HG03097 (cell line): ENCODE data around the gene FAM120B.

Experiments used
- ATAC-seq: cut with Tn5 transposase; IDR thresholded peaks from one replicate; pipeline ENCODE4 v1.9.1; 2021; ENCODE audit not compliant: unreplicated experiment, low FRiP score

Gene FAM120B

DNA sequence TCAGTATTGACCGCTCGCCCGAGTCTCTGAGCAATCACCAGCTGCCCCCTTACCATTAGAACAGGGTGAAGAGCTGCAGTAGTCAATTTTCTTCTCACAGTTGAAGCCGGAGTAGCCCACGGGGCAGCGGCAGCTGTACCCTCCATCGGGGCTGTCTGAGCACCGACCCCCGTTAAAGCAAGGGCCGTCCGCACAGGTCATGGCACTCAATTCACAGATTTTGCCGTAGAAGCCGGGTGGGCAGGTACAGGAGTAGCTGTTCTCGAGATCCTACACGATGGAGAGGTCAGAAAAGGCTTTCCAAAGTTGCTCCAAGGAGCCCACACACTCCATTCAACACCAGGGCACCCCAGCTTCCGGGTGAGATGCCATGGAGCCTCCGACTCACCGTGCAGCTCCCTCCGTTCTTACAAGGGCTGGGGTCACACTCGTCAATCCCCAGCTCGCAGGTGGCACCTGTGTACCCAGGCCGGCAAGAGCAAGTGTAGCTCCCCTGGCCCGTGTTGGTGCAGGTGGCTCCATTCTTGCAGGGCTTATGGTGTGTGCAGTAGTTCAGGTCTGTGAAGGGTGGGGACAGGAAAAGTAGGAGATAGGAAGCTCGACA is 21.6 kb upstream of the FAM120B start:
- ATAC-seq, result no peak

GRCh38 chr6:170285482-170285881 is 21.1 kb upstream of the FAM120B start:
- ATAC-seq, result no peak

DNA sequence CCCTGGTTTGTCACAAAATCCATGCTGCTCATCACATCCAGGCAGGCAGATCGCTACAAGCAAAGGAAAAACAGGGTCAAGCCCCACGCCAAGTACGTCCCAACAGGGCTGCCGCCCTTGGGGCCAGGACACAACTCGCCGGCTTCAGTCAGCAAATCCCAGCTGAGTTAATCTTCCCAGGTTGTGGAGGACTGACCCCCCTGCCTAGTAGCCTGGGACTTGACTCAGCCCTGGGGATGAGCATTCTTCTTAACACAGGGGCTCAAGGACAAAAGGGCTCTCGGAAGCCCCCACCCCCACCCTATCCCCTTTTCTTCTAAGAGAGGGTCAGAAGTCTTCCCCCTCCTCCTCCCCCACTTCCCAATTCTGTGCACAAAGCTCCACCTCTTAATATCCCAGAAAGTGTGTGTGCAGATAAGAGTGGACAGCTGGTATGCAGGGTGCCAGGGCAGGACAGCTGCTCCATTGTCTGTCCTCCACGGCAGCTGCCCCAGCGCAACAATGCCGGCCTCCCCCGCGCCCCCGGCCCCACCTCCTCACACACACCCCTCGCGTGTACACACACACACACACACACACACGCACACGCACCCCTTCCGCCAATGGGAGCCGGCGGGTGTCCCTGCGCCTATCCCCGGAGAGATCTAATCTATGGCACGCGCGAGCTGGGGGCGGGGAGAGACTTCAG is 20.2 kb upstream of the FAM120B start:
- no peak for ATAC-seq

- no peak for ATAC-seq
Observed at GRCh38 chr6:170286934-170287265, 19.7 kb upstream of the FAM120B start.

DNA sequence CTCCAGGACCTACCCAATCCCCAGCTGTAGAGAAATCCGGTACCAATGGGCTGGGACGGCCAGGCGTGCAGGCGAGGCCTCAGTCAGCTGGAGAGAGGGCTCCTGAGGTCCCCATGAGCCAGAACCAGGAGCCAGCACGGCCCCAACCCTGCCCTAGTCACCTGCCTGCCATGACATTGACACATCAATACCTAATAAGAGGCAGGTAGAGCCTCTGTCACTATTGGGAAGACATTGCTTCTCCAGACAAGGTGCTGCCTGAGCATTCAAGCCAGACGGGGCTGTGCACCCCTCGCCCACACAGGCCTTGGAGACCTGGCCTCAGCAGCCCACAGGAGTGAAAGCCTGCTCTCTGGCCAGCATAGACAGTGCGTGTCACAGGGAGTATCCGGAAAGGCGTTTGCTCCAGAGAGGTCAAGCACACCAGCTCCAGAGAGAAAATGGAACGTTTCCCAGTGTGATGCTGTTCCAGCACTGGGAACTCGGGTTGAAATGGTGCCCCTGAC is 19.1 kb upstream of the FAM120B start:
- ATAC-seq, result no peak

- ATAC-seq, result no peak
Observed at GRCh38 chr6:170288091-170288631, 18.4 kb upstream of the FAM120B start.

GRCh38 chr6:170288852-170289179 is 17.7 kb upstream of the FAM120B start:
- no peak for ATAC-seq

- ATAC-seq, result no peak
Observed at GRCh38 chr6:170289180-170289931, 17.2 kb upstream of the FAM120B start.

GRCh38 chr6:170289951-170290295 is 16.6 kb upstream of the FAM120B start:
- ATAC-seq, result no peak

GRCh38 chr6:170290296-170291128 is 16.0 kb upstream of the FAM120B start, which contains the start of gene DLL1:
Gene DLL1 (minus strand): TSS chr6:170291078. CDS start chr6:170290139, 939 bp downstream.
- ATAC-seq, result no peak

DNA sequence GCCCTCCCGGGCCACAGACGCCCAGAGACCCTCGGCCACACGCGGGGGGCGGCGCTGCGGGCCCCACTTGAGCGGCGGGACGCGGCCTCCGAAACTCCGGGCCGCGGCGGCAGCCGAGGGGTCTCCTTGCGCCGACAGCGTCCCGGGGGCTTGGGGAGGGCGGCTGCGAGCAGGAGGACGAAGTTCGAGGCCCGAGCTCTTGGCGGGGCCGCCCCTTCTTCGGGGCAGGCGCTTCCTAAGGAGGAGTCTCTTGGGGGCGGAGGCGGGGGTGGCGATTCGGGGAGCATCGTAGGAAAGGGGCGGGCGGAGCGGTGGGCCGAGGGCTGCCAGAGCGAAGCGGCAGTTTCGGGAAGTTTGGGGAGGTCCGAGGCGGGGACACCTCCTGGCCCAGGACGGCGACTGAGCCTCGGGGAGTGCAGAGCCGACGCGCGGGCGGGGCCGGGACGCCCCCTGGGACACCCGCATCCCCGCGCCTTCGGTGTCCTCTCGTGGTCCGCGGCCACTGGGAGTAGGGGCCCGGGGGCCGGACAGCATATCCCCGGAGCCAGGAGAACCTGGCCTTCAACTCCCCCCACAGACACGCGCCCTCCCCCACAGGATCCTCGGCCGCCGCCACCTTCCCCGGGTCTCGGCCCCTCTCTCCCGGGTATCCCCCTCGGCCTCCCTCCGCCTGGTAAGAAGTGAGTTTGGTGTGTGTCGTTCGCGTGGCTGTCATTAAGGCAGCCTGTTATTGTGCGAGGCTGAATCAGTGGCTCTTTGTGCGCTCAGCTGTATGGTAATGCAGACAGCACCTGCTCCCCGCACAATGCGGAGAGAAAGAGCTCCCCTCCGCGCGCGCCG is 15.1 kb upstream of the FAM120B start:
- no peak for ATAC-seq

GRCh38 chr6:170292111-170292406 is 14.5 kb upstream of the FAM120B start:
- ATAC-seq, result no peak

- no peak for ATAC-seq
Observed at GRCh38 chr6:170292407-170293158, 14.0 kb upstream of the FAM120B start.

DNA sequence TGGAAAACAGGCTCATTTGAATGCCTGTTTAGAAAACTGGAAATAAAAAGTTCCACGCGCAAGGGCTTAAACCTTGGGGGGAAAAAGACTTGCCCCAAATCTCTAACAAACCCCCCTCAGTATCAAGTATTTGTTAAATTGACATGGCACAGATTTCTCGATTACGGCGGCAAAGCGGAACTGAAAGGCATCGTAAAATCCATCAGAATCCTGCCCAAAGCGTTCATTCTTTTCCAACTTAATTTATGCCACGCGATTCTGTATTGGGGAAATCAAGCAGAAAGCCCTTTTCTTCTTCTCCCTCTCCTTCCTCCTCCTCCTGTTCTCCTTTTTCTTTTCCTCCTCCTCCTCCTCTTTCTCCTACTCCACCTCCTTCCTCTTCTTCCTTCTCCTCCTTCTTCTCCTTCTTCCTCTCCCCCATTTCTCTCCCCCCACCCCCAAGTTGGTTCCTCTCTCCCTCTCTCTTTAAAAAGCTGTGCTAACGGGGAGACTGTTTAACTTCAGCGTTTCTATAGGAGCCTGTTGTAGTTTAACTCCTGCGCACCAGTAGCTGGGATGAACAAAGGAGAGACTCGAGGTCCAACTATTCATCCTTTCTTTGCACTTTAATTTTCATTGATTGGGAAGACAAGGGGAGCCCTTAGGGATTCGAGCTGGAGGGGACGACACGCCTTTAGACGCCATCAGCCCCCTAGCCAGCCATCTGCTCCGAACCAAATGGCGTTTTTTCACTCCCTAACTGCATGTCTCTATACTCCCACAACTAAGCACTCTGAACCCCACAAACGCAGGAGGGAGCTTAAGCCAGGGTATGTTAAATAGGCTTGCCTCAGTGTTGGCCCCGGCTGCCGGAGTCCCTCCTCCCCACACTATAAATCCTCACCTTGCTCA is 13.0 kb upstream of the FAM120B start:
- ATAC-seq, result no peak

- no peak for ATAC-seq
Observed at GRCh38 chr6:170294298-170294730, 12.2 kb upstream of the FAM120B start.

GRCh38 chr6:170294813-170295509 is 11.6 kb upstream of the FAM120B start:
- no peak for ATAC-seq

GRCh38 chr6:170295510-170296422 is 10.8 kb upstream of the FAM120B start:
- no peak for ATAC-seq
